ENCODE measurements around the gene LYPD8. TPM values are rescaled to one million over a fixed set of nuclear protein-coding genes. Genes with fewer than 3 reads are reported as not detected.

The LYPD8 gene
- total RNA-seq, 4 donors from 2014 or later, result 1.7 TPM; not detected in 3

DNA sequence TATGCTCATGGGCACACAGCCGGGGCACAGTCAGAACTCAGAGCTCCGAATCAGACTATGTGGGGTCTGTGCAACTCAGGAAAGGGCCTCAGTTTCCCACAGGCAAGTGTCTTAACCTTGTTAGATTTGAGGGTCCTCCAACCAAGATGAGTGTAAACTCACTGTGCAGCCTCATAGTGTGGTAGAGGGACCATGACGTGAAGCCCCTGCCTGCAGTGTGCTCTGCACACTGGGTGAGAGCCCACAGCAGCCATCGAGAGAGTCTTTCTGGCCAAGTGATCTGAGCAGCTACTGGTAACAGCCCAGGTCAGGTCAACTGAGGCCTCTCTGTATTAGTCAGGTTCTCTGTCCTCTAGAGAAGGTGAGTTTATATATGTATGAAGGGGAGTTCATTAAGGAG lies 592 bp upstream of the LYPD8 start:
- H3K9me3 ChIP-seq, result no peaks in the 10 kb centered on the region
- no peak for ATAC-seq
- intact Hi-C loops (cut with DNase I; ENCODE audit: low total_unique reads) (no loop called here), in situ Hi-C loops (cut with MboI; ENCODE audit: low sequenced_read_pairs in 4 of 4) (no loop called here)
- DNase-seq, result no peak
- TF ChIP-seq, protein P1, sequence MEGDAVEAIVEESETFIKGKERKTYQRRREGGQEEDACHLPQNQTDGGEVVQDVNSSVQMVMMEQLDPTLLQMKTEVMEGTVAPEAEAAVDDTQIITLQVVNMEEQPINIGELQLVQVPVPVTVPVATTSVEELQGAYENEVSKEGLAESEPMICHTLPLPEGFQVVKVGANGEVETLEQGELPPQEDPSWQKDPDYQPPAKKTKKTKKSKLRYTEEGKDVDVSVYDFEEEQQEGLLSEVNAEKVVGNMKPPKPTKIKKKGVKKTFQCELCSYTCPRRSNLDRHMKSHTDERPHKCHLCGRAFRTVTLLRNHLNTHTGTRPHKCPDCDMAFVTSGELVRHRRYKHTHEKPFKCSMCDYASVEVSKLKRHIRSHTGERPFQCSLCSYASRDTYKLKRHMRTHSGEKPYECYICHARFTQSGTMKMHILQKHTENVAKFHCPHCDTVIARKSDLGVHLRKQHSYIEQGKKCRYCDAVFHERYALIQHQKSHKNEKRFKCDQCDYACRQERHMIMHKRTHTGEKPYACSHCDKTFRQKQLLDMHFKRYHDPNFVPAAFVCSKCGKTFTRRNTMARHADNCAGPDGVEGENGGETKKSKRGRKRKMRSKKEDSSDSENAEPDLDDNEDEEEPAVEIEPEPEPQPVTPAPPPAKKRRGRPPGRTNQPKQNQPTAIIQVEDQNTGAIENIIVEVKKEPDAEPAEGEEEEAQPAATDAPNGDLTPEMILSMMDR (IDR thresholded peaks at IDR 0.05 in 4 of 5, conservative IDR thresholded peaks at IDR 0.05 in 1 of 5), result no peak
- no peak for TF ChIP-seq POLR2A (IDR thresholded peaks at IDR 0.05)
- no peaks in the 10 kb centered on the region for H3K4me1 ChIP-seq
- H3K27ac ChIP-seq, result no peak overlapping the region
- H3K27me3 ChIP-seq, result no peaks in the 10 kb centered on the region
- no peaks in the 10 kb centered on the region for H3K36me3 ChIP-seq
- H3K4me3 ChIP-seq, result no peak overlapping the region

DNA sequence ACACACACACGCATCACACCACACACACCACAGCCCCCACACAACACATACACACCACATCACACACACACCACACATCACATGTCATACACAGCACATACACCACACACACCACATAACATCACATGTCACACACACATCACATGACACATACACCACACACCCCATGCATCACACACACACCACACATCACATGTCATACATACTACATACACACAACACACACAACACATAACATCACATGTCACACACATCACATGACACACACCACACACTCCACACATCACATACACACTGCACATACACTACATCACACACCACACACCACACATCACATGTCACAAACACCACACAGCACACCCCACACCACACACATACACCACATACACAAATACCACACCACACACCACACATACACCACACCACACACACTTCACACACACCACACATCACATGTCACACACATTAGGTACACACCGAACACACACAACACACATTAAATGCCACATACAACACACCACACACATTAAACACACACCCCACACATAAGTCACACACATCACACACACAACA lies 1.8 kb downstream of the LYPD8 start:
- no peaks in the 10 kb centered on the region for H3K27me3 ChIP-seq
- intact Hi-C loops (cut with DNase I; ENCODE audit: low total_unique reads) (no loop called here), in situ Hi-C loops (cut with MboI; ENCODE audit: low sequenced_read_pairs in 4 of 4) (no loop called here)
- ATAC-seq (no peak), DNase-seq (no peak)
- H3K9me3 ChIP-seq, result no peaks in the 10 kb centered on the region
- H3K36me3 ChIP-seq, result no peaks in the 10 kb centered on the region
- no peaks in the 10 kb centered on the region for H3K4me1 ChIP-seq
- TF ChIP-seq, protein P1 (IDR thresholded peaks at IDR 0.05 in 4 of 5, conservative IDR thresholded peaks at IDR 0.05 in 1 of 5), result no peak
- TF ChIP-seq POLR2A (IDR thresholded peaks at IDR 0.05), result no peak
- no peak overlapping the region for H3K27ac ChIP-seq
- H3K4me3 ChIP-seq, result no peak overlapping the region

DNA sequence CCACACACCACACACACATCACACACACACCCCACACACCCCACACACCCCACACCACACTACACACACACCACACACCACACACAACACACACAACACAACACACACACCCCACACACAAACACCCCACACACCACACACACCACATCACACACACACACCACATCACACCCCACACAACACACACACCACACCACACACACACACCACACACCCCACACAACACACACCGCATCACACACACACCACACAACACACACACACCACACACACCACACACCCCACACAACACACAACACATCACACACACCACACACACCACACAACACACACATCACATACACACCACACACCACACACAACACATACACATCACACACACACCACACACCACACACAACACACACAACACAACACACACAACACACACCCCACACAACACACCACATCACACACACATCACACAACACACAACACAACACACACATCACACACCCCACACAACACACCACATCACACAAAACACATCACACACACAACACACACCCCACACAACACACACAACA lies 2.4 kb downstream of the LYPD8 start:
- no peak for ATAC-seq
- in situ Hi-C loops (cut with MboI; ENCODE audit: low sequenced_read_pairs in 4 of 4) (no loop called here), intact Hi-C loops (cut with DNase I; ENCODE audit: low total_unique reads) (no loop called here)
- Histone ChIP-seq H3K36me3 (no peaks in the 10 kb centered on the region), H3K27me3 (no peaks in the 10 kb centered on the region), H3K9me3 (no peaks in the 10 kb centered on the region), H3K27ac (no peak overlapping the region), H3K4me1 (no peaks in the 10 kb centered on the region), H3K4me3 (no peak overlapping the region)
- no peak for DNase-seq
- TF ChIP-seq, protein P1 (IDR thresholded peaks at IDR 0.05 in 4 of 5, conservative IDR thresholded peaks at IDR 0.05 in 1 of 5), result no peak
- TF ChIP-seq POLR2A (IDR thresholded peaks at IDR 0.05), result no peak

DNA sequence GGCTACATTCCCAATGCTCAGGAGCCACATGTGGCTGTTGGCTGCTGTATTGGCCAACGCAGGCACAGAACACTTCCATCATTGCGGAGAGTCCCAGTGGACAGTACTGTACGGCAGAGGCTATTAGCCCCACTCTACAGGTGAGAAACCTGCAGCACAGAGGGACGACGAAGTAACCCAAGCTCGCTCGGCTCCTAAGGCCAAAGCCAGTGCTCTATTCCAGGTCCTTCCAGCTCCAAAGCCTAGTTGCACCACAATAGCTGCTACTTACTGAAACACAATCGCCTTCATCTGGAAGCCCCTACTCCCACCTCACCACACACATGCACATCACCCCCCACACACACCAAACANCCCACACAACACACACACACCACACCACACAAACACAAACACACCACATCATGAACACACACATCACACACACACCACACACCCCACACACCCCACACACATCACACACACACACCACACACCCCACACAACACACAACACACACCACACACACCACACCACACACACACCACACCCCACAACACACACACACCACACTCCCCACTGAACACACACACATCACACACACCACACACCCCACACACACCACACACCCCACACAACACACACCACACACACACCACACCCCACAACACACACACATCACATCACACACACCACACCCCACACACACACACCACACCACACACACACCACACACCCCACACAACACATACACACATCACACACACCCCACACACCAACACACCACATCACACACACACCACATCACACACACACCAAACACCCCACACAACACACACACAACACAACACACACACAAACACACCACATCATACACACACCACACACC lies 3.2 kb downstream of the LYPD8 start:
- no peak for TF ChIP-seq POLR2A (IDR thresholded peaks at IDR 0.05)
- TF ChIP-seq, protein P1 (IDR thresholded peaks at IDR 0.05 in 4 of 5, conservative IDR thresholded peaks at IDR 0.05 in 1 of 5), result no peak
- no peak overlapping the region for H3K27ac ChIP-seq
- no peak for ATAC-seq
- no peaks in the 10 kb centered on the region for H3K36me3 ChIP-seq
- no peak overlapping the region for H3K4me3 ChIP-seq
- H3K27me3 ChIP-seq, result no peaks in the 10 kb centered on the region
- no peaks in the 10 kb centered on the region for H3K9me3 ChIP-seq
- in situ Hi-C loops (cut with MboI; ENCODE audit: low sequenced_read_pairs in 4 of 4) (no loop called here), intact Hi-C loops (cut with DNase I; ENCODE audit: low total_unique reads) (no loop called here)
- H3K4me1 ChIP-seq, result no peaks in the 10 kb centered on the region
- DNase-seq, result no peak
